NCI-H345 treated with DMSO at 0.1 percent for 48 hours (cell line): ENCODE results near the gene HECTD3.
"Not testable (repeated sequence)": the region's sequence is repeated elsewhere in the genome, so short reads cannot be mapped to it uniquely, and the experiment has no call there.

ENCODE experiments used
- DNase-seq: peaks from one replicate; lab custom pipeline; 2025; ENCODE audit not compliant: unreplicated experiment; lab: John Stamatoyannopoulos, UW

HECTD3 gene

DNA sequence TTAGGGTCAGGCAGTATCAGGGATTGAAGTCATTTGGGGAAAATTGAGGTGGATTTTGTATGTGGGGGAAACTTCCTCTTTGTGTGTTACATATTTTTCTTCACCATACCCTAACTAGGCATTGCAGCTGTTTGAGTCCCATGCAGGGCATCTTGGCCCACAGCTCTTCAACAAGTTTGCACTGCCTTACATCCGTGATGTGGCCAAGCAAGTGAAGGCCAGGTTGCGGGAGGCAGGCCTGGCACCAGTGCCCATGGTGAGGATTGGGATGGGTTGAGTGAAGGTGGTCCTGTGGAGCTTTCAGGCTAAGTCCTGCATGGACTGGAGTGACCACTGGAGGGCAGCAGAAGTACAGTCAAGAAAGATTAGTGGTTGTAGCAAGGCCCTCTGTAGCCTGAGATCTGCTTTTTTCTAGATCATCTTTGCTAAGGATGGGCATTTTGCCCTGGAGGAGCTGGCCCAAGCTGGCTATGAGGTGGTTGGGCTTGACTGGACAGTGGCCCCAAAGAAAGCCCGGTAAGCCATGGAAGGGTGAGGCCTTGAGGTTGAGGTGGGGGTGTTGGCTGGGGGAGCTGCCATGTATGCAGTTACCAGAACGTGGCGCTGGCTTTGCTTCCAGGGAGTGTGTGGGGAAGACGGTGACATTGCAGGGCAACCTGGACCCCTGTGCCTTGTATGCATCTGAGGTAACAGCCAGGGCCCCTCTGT, 3.4 kb upstream of the HECTD3 start:
- peak; percentile 54 for DNase-seq

DNA sequence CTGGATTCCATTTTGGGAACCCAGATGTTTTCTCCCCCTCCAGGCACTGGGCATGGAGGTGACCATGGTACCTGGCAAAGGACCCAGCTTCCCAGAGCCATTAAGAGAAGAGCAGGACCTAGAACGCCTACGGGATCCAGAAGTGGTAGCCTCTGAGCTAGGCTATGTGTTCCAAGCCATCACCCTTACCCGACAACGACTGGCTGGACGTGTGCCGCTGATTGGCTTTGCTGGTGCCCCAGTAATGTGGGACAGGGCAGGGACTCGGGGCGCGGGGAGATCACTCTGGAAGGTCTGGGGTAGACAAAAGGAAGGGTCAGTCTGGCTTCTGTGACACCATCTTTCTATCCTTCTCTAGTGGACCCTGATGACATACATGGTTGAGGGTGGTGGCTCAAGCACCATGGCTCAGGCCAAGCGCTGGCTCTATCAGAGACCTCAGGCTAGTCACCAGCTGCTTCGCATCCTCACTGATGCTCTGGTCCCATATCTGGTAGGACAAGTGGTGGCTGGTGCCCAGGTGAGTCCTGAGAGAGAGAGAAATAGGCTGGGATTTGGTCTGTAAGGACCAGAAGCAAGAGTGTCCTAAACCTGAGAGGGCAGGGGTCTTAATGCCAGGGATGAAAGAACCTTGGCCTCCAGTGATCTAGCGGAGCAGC, 2.6 kb upstream of the HECTD3 start:
- DNase-seq = no peak

DNA sequence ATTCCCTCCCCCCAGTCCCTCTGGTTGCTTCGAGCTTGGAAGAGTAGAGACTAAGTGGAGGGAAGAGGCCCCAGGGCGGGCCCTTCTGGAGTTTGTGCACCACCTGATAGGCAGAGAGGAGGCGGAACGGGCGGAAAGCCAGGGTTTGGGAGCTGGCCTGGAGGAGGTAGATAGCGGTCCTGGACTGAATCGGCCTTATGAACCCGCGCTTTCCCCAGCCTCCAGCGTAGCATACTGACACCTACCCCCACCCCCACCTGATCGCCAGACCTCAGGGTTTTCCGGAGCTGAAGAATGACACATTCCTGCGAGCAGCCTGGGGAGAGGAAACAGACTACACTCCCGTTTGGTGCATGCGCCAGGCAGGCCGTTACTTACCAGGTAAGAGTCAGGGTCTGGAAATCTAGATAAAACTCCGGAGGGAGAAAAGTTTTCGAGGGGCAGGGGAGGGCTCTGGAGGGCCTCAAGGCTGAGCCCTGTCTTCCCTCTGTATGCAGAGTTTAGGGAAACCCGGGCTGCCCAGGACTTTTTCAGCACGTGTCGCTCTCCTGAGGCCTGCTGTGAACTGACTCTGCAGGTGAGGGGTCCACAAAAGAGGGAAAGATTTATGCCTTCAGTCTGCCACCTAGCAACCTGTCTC, 1.6 kb upstream of the HECTD3 start:
- DNase-seq = peak; percentile 1

DNA sequence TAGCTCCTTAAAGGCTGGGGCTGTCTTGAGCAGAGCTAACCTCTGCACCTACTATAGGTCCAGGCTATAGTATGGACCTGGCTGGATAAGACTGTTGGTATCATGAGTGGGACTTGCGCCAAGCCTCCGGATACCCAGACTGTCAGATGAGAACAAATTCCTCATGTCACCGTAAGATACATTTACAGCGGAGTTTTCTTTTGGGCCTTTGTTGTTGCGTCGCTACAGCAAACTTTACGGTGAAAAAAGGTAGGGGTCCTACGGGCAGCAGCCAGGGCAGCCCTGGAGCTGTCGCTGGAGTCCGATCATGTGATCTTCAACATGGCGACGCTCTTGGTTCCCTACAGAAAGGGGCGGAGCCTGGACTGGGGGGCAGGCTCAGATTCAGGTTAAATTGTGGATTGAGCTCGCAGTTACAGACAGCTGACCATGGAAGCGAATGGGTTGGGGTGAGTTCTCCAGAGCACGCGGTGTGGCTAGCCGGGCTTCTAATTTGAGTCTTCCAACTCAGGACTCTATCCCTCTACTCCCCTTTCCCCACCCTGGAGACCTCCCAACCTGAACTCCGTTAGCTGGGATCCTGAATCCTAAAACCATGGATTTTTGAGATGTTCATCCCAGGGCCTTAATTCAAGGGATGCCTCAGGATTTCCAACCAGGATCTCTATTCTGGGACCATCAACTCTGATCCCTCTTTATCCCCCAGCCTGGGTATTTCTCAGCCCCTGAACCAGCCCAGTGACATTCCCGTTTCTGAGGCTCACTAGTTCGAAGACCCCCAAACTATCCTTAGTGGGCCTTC, 914 bp upstream of the HECTD3 start, which contains the start of gene UROD:
UROD (plus strand) TSS at position 418 of the 802 bp plus-strand sequence; CDS start at position 430, 12 bp downstream.
- DNase-seq = peak; percentile 95

DNA sequence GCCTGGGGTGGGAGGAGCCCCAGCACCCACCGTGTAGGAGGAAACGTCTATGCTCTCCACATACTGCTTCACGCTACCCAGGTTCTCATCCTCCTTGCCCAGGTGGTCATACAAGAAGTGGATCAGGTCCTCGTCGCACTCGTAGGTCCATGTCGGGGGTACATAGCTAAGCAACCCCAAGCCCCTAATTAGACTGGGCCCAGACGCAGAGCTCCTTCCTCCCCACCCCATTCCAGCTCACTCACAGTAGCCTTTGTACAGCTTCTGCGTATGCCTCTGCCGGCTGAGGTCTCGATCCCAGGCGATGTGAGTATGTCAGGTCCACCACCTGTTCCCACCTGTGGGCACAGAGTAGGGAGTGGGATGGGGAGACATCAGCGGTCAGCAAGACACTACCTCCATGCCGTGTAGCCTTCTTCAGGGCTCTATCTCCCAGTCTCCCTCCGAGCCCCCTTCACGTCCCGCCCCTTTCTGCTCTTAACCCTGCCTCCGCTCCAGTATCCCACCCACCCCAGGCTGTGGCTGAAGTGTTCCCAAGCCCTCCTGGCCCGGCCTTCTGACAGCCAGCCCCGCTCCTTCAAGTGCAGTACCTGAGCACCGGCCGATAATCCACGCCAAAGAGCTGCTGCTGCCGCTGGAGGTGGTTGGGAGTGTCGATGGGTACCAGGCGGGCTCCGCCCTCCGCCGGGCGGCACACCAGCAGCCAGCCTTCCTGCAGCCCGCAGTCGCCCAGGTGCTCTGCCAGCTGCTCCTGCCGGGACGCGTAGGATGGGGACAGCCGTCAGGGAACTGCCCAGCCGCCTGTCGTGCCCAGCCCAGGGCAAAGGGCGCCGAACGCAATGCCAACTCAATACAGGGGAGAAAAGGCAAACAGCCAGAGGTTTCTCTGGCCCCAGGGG, 919 bp downstream of the HECTD3 start:
- DNase-seq = peak; percentile 5

DNA sequence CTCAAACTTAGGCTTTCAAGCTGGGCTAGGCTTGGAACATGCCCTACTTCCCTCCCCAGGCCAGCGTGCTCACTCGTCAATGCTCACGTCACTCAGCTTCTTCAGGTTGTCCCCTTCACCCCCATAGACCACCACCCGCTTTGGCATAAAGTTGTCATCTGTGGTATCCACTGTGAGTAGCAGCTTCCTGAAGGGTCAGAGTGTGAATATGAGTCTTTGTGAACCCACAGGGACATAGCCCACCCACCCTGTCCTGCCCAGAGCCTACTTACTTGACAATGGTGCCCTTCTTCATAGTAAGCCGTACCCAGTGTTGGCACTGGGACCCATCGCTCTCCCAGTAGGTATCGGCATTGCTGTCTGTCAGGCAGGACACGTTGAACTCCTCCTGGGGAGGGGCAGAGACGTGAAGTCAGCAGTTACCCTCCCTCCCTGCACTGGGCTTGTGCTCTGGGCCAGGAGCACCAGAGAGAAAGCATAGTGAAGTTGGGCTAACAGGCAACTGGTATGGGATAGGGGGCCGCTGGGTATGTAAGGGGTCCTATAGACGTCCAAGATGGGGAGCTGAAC, 1.7 kb downstream of the HECTD3 start:
- DNase-seq = no peak

DNA sequence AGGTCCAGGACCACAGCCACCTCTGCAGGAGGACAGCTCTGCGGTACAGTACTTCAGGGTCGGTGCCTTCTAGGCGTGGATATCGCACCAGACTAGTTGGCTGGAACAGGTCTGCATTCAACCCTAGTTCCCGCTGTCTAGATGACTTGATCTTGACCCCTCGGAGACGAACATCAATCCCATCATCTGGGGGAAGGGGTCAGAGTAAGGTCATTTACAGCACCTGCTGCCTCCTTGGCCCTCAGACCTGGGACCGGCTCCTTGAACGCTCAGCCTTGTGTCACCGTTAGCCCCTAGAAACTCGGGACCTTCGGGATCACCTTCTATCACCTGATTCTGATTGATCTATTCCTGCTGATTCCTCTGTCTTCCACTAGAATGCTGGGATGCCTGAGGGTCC, 2.6 kb downstream of the HECTD3 start:
- no peak for DNase-seq

DNA sequence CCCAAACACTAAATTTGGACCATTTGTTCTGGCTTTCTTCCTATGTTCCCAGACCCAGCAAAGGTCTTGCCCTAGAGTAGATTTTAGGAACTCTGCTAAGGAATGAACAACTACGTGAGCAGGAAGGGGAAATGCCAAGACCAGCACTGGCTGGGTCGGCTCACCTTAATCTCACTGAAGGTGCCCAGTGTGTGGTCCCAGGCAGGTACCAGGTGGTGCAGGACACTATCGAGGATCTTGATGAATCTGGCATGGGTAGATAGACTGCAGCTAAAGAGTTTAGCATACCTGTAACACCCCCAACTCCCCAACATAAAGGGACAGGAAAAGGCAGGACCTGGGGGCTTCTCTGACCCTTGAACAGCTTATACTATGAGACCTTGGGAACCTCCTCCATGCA, 3.0 kb downstream of the HECTD3 start:
- DNase-seq = no peak

DNA sequence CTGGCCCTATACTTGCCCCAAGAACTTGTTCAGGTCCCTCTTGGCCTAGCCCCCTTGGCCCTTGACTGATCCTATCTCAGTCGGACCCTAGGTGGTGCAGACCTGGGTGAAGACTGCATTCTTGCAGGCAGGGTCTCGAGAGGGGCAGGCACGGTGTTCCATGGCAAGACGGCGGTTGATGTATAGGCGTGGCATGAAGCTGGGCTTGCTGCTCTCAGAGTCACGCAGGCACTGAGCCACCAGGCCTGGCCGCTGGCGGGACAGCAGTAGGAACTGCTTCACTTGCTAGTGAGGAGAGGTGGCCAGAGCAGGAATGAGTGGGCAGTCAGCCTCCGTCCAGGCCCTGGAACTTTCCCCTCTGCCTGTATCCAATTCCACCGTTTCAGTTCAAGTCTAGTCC, 3.8 kb downstream of the HECTD3 start:
- no peak for DNase-seq

DNA sequence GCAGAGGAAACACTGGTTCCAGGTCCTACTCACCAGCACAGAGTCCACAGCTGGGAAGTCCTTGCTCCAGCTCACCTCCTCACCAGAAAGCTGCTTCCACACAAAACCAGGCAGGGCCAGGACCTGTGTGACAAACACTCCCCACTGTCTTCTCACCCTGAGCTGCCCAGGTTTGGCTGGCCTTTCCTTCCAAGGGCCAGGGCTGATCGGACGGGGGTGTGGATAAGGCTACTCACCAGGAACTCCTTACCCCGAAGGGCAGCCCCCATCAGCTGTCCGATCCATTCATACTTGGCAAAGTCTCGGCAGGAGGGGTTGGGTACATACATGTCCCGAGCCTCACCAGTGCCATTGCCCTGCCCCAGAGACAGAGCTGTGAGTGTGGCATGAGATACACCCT, 5.4 kb downstream of the HECTD3 start:
- DNase-seq = no peak

DNA sequence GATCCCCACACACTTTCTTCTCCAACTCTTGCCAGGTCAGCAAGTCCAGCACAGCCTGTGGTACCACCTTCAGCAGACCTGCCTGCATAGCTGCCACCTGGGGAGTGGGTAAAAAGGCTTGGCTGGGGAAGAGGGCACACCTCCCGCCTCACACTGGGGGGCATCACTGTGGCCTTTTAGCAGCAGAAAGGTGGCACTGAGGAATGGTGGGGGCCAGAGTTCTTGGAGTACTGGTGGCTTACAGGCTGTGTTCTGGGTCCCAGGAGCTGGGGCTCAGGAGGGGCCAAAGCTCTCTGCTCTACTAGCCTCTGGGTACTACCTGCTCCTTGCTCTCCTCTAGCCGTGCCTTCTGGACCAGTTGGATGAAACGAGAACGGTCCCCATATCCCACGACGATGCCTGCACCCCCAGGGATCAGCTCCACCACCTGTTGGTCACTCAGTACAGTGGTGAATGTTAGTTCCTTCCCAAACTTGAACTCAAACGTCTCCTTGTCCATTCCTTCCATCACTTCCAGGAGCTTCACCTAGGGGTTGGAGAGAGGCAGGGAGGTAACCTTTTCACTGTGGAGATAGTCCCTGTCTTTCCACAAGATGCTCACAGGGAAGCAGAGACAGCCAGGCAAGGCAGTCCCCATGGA, 6.7 kb downstream of the HECTD3 start:
- no peak for DNase-seq

DNA sequence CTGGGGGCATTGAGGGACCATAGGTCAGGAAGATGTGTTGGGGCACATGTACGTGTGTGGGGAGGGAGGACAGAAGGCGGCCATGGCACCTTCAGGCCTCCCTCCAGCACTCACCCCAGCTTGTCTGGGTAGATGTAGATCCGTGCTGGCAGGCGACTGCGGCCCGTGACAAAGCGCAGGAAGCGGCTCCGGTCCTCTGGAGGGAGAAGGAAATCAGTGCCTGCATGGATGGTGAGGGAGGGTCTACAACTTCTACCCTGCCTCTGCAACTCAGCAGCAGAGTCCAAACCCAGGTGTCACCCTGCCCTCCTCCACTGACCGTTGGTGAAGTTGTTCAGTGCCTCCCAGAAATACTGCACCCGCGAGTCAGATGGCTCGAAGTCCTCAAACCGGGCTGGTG, 7.4 kb downstream of the HECTD3 start:
- no peak for DNase-seq

DNA sequence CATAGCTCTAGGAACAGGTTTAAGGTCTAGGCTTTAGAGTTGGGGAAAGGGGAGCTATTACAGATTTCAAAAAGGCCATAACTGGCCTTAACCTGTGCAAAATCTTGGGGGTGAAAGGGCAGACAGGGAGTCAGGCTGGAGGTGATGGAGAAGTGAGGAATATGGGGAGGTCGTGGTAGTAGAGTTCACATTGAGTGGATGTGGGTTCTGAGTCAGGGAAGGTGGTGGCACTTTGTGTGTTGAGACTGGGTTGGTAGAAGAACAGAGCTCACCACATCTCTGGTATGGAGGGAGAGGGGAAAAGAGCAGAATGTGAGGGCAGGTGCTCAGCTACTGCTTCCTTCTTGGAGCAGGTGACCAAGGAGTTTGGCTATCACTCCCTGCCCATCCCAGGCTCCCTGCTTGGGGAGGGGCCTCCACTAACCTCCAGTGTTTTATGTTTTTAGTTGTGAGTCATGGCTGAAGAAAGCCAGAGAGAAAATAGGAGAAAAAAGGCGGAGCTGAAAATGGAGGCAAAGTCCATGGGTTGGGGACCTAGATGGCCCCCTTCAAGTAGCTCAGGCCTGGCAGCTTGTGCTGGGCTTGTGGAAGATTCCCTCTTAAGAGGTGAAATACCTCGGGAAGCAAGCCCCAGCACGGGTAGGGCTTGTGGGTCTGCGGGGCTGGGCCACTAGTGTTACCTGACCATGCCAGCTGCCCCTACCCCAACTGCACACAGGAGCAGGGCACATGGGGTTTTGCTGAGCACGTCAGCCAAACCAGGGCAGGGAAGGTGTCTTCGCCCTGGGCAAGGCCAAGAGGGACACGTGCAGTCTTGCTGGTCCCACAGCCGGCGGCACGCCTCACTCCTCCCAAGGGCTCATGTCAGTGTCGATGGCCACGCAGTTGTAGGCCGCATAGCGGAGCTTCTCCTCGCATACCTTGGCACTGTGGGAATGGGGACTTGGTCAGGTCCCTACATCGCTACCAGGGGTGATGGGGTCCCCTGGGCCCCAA, 8.2 kb downstream of the HECTD3 start:
- DNase-seq = no peak

DNA sequence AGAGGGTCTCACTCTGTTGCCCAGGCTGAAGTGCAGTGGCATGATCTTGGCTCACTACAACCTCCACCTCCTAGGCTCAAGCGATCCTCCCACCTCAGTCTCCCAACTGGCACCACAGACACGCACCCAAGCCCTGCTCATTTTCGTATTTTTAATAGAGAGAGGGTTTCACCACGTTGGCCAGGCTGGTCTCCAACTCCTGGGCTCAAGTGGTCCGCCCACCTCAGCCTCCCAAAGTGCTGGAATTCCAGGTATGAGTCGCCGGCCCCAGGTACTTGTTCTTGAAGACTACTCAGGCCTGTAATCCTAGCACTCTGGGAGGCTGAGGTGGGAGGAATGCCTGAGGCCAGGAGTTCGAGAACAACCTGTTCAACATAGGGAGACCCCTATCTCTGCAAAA, 9.5 kb downstream of the HECTD3 start:
- DNase-seq = not testable (repeated sequence)

DNA sequence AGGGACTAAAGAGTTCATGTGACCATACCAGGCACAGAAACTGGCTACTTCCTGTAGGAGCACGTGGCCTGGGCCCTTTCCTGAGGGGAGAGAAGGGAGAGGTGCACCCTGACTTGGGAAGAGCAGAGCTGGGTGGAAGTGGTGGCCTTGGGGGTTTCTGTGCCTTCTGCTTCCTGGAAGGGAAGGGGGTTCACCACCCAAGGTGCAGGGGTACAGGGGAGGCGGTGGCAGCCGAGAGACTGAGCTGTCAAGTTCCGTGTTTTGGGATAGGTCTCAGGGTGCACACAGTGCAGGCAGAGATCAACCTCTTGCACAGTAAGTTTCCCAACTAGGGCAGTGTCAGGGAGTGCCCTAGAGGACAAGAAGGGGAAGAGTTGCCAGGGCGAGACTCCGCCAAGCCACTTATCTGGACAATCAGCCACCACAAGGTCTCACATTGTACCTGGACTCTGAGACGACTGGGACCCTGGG, 10.1 kb downstream of the HECTD3 start:
- DNase-seq = no peak

DNA sequence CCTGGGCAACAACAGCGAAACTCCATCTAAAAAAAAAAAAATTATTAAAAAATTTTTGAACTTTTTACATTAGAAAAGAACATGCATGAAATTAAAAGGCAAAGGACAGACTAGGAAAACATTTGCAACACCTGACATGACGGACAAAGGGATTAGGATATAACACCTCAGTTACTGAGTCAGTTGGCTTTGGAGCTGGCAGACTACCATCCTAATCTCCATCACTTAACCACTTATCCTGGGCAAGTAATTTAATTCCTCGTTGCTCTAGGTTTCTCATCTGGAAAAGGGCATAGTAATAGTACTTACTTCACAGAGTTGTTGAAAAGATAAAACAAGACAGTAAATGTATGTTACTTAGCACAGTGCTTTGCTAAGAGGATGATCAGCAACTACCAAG, 11.9 kb downstream of the HECTD3 start:
- DNase-seq = no peak

DNA sequence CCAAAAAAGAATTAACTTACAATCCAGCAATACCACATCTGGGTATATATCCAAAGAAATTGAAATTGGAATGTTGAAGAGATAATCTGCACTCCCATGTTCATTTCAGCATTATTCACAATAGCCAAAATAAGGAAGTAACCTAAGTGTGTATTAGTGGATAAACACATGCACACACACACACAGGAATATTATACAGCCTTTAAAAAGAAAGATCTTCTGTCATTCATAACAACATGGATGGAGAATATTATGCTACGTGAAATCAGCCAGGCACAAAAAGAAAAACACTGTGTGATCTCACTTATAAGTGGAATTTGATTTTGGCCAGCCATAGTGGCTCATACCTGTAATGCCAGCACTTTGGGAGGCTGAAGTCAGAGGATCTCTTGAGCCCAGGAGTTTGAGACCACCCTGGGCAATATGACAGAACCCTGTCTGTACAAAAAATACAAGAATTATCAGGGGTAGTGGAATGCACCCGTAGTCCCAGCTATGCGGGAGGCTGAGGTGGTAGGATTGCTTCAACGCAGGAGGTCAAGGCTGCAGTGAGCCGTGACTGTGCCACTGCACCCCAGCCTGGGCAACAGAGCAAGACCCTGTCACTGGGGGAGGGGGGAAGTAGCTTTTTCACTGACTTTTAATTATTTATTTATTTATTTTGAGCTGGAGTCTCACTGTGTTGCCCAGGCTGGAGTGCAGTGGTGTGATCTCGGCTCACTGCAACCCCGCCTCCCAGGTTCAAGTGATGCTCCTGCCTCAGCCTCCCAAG, 15.5 kb downstream of the HECTD3 start:
- DNase-seq = no peak
